Measurements from ENCODE around the gene TIMM13.
A peak's percentile ranks its signal among the peaks of the same experiment; 100 is the strongest.

Gene TIMM13

DNA sequence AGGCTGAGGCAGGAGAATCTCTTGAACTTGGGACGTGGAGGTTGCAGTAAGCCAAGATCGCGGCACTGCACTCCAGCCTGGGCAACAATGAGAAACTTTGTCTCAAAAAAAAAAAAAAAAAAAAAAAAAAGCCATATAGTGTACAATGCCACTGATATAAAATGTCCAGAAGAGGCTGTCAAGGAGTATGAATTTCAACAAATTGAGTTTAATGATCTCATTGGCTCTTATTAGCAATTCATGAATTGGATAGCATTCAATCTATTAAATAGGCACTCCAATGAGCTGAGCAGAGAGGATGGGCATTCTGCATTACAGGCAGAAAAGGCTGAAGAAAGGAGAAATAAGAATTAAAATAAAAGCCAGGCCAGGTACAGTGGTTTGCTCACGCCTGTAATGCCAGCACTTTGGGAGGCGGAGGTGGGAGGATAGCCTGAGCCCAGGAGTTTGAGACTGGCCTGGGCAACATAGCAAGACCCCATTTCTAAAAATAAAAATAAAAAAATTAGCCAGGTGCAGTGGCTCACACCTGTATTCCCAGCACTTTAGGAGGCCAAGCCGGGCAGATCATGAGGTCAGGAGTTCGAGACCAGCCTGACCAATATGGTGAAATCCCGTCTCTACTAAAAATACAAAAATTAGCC lies 30.1 kb upstream of the TIMM13 start:
- Histone ChIP-seq H3K9ac (ENCODE audit: insufficient read length) (peak overlapping the region; percentile 76), H3K27ac (peak overlapping the region; percentile 74)

DNA sequence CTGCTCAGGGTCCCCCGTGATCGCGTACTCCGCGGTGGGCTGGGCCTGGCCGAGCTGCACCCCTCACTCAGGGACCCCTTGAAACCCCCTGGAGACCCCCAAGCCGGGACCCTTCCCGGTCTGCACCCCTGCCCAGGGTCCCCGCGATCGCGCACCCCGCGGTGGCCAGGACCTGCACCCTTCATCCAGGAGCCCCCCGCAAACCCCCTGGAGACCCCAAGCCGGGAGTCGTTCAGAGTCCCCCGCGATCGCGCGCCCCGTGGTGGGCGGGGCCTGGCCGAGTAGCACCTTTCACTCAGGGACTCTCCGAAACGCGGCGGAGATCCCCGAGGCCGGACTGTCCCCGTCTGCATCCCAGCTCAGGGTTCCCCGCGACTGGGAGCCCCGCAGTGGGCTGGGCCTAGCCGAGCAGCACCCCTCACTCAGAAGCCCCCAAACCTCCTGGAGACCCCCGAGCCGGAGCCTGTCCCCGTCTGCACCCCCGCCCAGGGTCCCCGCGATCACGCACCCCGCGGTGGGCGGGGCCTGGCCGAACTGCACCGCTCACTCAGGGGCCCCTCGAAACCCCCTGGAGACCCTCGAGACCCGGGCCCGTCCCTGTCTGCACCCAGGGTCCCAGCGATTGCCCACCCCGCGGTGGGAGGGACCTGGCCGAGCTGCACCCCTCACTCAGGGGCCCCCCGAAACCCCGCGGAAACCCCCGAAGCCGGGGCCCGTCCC lies 28.6 kb upstream of the TIMM13 start:
- Histone ChIP-seq H3K9me3 (ENCODE audit: low read depth, low read length) (no peaks in the 10 kb centered on the region), H3K36me3 (ENCODE audit: insufficient read depth, low read length) (peaks cover 5% of the 10 kb centered on the region; the same call in 1 of the 2 replicates), H3K9ac (ENCODE audit: insufficient read length) (peak overlapping the region; percentile 98), H3K27ac (peak overlapping the region; percentile 68), H3K4me3 (peak overlapping the region; percentile 93)
- DNase-seq (ENCODE audit: low read depth, low spot score), result no peak
- TF ChIP-seq EZH2 (IDR thresholded peaks at IDR 0.05), result no peak
- TF ChIP-seq FOXP2 (optimal IDR thresholded peaks at IDR 0.05; ENCODE audit: control extremely low read depth, extremely low read length, insufficient read depth), result no peak
- no peak for TF ChIP-seq POLR2AphosphoS5 (IDR thresholded peaks at IDR 0.05; ENCODE audit: borderline replicate concordance, low read depth, low read length)

More for the DNA sequence above, 30.1 kb upstream of the TIMM13 start:
- Histone ChIP-seq H3K9me3 (ENCODE audit: low read depth, low read length) (no peaks in the 10 kb centered on the region), H3K4me3 (peak overlapping the region; percentile 74), H3K36me3 (ENCODE audit: insufficient read depth, low read length) (no peaks in the 10 kb centered on the region; the same call in 1 of the 2 replicates)
- DNase-seq (ENCODE audit: low read depth, low spot score), result no peak
- TF ChIP-seq EZH2 (IDR thresholded peaks at IDR 0.05) (no peak), FOXP2 (optimal IDR thresholded peaks at IDR 0.05; ENCODE audit: control extremely low read depth, extremely low read length, insufficient read depth) (no peak), POLR2AphosphoS5 (IDR thresholded peaks at IDR 0.05; ENCODE audit: borderline replicate concordance, low read depth, low read length) (no peak)

DNA sequence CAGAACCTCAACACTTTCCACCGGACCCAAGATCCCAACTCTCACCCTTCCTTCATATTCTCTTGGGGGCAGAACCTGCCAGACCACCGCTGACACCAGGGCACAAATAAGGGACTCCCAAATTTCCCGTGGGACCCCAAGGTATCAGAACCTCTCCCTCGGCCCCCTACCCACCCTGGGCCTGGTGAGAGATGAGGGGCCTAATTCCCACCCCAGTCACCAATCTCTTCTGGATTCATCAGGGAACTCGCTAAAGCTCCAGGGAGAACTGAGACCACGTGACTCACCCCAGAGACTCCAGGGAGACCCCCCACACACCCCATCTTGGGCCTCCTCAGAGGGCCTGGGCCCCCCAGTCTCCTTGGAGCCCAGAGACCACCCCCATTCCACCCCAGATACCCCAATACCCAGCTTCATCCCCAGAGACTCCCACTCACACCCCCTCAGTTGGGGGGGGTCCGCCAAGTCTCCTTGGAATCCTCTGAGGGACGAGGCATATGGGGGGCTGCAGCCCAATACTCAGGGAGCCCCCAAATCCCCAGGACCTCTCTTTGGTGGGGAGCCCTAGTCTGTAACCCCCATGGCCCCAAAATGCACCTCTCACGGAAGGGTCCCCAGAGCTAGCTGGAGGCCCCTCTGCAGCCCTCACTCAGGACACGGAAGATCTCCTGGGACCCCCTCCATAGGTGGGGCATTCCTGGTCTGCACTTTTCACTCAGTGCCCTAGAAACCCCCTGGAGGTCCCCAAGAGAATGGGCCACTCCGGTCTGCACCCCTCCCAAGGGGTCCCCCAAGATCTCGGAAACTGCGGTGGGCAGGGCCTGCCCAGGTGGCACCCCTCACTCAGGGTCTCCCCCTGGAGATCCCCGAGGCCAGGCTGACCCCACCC lies 27.8 kb upstream of the TIMM13 start:
- H3K36me3 ChIP-seq (ENCODE audit: insufficient read depth, low read length), result peaks cover 12% of the 10 kb centered on the region; the same call in 1 of the 2 replicates

DNA sequence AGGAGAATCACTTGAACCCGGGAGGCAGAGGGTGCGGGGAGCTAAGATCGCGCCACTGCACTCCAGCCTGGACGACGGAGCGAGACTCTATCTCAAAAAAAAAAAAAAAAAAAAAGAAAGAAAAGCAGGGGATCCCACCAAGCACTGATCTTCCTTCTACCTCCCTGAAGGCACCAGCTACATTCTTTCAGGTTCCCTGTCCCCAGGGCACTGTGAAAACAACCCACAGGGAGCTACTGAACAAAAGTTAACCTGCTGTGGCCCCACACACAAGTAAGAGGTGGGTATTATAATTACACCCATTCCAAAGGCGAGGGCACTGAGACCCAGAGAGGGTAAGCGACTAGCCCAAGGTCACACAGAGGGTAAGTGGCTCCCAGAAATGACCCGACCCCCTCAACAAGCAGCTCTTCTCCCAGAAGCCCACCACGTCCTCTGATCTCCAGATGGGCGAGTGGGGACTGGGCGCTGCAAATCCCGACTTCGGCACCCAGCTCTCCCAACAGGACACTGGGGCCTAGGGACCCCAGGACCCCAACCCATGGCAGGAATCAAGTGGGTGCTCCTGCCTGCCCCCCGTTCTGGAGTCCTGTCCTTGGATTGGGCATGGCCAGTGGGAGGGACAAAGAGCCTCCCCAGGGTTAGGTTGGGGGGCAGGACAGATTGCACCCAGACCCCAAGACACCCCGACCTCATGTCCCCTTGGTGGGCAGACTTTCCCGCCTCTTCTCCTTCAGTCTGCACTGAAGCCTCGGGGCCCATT lies 27.0 kb upstream of the TIMM13 start:
- Histone ChIP-seq H3K9ac (ENCODE audit: insufficient read length) (no peak overlapping the region), H3K36me3 (ENCODE audit: insufficient read depth, low read length) (peaks cover 14% of the 10 kb centered on the region; the same call in 1 of the 2 replicates), H3K9me3 (ENCODE audit: low read depth, low read length) (no peaks in the 10 kb centered on the region), H3K27ac (0 out of 2 replicates have a peak overlapping the region, but pooled peaks have one; percentile 31), H3K4me3 (peak overlapping the region; percentile 93; the same call in 1 of the 2 replicates)
- TF ChIP-seq FOXP2 (optimal IDR thresholded peaks at IDR 0.05; ENCODE audit: control extremely low read depth, extremely low read length, insufficient read depth) (no peak), EZH2 (IDR thresholded peaks at IDR 0.05) (no peak), POLR2AphosphoS5 (IDR thresholded peaks at IDR 0.05; ENCODE audit: borderline replicate concordance, low read depth, low read length) (no peak)
- no peak for DNase-seq (ENCODE audit: low read depth, low spot score)

More for the DNA sequence above, 27.8 kb upstream of the TIMM13 start:
- Histone ChIP-seq H3K4me3 (peak overlapping the region; percentile 93), H3K9ac (ENCODE audit: insufficient read length) (peak overlapping the region; percentile 98), H3K9me3 (ENCODE audit: low read depth, low read length) (no peaks in the 10 kb centered on the region), H3K27ac (peak overlapping the region; percentile 36; the same call in 1 of the 2 replicates)
- no peak for TF ChIP-seq EZH2 (IDR thresholded peaks at IDR 0.05)
- DNase-seq (ENCODE audit: low read depth, low spot score), result no peak

DNA sequence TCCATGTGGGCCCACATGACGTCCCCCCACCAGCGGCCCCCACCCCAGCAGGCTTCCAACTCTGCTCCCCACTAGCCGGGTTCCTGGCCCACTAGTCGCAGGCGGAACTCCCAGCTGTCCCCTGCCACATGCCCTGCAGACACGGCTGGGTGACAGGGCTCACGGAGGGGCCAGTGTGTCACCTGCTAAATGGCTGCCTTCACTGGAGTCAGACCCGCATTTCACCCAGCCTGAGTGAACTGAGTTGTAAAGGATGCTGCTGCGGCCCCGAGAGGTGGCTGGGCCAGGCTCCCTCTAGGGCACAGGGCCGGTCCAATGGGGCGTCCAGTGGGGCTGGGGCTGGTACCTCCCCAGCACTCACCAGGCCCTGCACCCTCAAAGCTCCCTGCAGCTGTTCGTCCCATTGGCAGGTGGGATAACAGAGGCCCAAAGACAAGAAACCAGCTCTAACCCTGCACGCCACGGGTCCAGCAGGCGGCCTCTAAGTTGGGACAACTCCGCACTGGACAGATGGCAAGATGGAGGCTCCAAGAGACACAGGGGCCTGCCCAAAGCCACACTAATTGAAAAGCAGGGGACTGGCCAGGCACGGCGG lies 26.1 kb upstream of the TIMM13 start:
- TF ChIP-seq EZH2 (IDR thresholded peaks at IDR 0.05) (no peak), POLR2AphosphoS5 (IDR thresholded peaks at IDR 0.05; ENCODE audit: borderline replicate concordance, low read depth, low read length) (no peak), FOXP2 (optimal IDR thresholded peaks at IDR 0.05; ENCODE audit: control extremely low read depth, extremely low read length, insufficient read depth) (no peak)
- no peak overlapping the region for H3K4me3 ChIP-seq
- no peaks in the 10 kb centered on the region for H3K9me3 ChIP-seq (ENCODE audit: low read depth, low read length)
- no peak overlapping the region for H3K9ac ChIP-seq (ENCODE audit: insufficient read length)
- peaks cover 14% of the 10 kb centered on the region; the same call in 1 of the 2 replicates for H3K36me3 ChIP-seq (ENCODE audit: insufficient read depth, low read length)
- no peak for DNase-seq (ENCODE audit: low read depth, low spot score)
- H3K27ac ChIP-seq, result no peak overlapping the region

DNA sequence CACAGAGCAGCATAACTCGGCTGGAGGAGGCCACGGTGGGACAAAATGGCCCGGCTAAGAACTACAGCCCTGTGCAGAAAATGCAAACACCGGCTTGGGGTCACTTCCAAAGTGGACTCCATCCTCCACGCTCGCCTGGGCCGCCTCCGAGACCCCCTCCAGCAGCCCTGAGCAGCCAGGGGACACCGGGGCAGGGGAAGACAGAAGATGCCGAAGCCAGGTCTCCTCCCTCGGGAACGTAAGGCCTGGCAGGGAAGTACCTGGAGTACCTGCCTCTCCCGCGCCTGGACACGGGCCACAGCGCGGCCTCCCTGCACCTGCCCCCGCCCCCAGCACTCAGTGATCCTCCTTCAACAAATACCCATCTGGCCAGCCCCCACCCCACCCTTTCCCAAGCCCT lies 24.4 kb upstream of the TIMM13 start:
- Histone ChIP-seq H3K27ac (no peak overlapping the region), H3K9ac (ENCODE audit: insufficient read length) (no peak overlapping the region)

DNA sequence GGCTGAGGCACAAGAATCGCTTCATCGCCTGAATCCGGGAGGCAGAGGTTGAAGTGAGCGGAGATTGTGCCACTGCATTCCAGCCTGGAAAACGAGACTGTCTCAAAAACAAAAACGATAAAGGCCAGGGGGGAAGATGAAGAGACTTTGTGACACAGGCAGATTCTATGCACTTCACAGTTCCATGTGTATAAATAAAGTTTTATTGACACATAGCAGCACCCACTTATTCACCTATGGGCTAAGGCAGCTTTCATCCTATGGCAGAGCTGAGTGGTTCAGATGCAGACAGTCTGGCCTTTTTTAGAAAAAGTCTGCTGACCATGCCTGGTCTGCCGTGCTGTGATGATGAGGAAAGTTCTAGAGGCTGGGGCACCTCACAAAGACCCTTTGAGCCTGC lies 23.8 kb upstream of the TIMM13 start:
- DNase-seq (ENCODE audit: low read depth, low spot score), result no peak
- no peaks in the 10 kb centered on the region for H3K9me3 ChIP-seq (ENCODE audit: low read depth, low read length)
- TF ChIP-seq FOXP2 (optimal IDR thresholded peaks at IDR 0.05; ENCODE audit: control extremely low read depth, extremely low read length, insufficient read depth) (no peak), POLR2AphosphoS5 (IDR thresholded peaks at IDR 0.05; ENCODE audit: borderline replicate concordance, low read depth, low read length) (no peak), EZH2 (IDR thresholded peaks at IDR 0.05) (no peak)
- peaks cover 14% of the 10 kb centered on the region; the same call in 1 of the 2 replicates for H3K36me3 ChIP-seq (ENCODE audit: insufficient read depth, low read length)
- H3K27ac ChIP-seq, result no peak overlapping the region
- H3K9ac ChIP-seq (ENCODE audit: insufficient read length), result no peak overlapping the region
- H3K4me3 ChIP-seq, result no peak overlapping the region

More for the DNA sequence above, 24.4 kb upstream of the TIMM13 start:
- no peak for DNase-seq (ENCODE audit: low read depth, low spot score)
- Histone ChIP-seq H3K4me3 (no peak overlapping the region), H3K9me3 (ENCODE audit: low read depth, low read length) (no peaks in the 10 kb centered on the region), H3K36me3 (ENCODE audit: insufficient read depth, low read length) (peaks cover 14% of the 10 kb centered on the region; the same call in 1 of the 2 replicates)
- TF ChIP-seq EZH2 (IDR thresholded peaks at IDR 0.05) (no peak), POLR2AphosphoS5 (IDR thresholded peaks at IDR 0.05; ENCODE audit: borderline replicate concordance, low read depth, low read length) (no peak), FOXP2 (optimal IDR thresholded peaks at IDR 0.05; ENCODE audit: control extremely low read depth, extremely low read length, insufficient read depth) (no peak)
